Stimulated activated CD4-positive, alpha-beta T cell treated with anti-CD3 and anti-CD28 coated beads, Interleukin-4, amount 100 ng/mL, for 24 hours (primary cell): ENCODE measurements around the gene LRIG1.

Source experiments
- DNase-seq: peaks from one replicate; pipeline ENCODE4 v3.0.0-alpha.2; 2020

The LRIG1 gene

DNA sequence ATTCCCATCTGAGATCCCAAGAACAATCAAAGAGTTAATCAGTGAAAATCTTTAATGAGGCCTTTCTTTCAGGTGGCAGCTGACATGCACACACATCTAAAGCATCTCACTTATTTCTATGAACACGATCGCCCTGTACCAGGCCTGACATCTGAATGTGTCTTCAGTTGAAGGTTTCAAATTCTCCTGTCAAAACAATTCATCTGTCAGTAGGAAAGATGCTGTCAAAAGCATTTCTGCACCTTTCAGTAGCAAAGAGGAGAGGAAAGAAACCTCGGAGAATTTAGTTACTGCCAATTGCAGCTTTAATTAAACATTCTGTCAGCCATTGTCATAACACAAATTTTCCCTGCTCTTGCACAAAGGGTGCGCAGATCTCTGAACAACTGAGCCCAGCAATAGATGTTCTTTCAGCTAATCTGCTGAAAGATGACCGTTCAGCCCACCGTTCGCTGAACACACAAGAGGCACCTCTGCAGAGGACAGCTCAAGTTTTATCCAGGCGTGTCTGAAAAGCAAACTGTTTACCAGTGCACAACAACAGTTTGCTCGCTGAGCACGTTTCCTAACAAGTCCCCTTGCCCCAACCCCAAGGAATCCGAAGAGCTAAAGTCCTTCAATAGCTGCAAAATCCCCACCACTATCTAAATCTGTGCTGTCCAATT is 34.1 kb downstream of the LRIG1 start:
- DNase-seq: no peak

DNA sequence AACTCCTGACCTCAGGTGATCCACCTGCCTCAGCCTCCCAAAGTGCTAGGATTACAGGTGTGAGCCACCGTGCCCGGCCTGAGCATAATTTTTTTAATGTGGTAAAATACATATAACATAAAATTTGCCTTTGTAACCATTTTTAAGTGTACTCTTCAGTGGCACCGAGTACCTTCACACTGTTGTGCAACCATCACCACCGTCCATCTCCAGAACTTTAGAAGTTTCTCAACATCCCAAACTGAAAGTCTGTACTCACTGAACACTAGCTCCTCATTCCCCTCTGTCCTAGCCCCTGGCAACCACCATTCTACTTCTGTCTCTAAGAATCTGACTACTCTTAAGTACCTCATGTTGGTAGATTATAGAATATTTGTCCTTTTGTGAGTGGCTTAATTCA is 35.2 kb downstream of the LRIG1 start:
- DNase-seq: no peak

DNA sequence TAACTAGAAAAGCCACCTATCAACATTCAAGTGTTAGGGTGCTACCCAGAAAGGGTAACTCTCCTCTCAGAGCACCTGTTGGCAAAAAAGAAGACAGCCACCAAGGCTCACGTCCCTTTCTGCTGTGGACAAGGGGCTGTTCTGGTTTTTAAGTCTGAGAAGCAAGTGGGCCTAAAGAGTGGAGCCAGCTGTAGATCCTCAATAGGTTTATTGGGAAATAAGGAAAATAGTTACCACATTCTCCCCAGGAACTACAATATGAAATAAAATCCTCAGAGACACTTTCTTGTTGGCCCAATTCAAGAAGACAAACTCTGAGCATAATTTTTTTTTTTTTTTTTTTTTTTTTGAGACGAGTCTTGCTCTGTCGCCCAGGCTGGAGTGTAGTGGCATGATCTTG is 35.8 kb downstream of the LRIG1 start:
- no peak for DNase-seq

DNA sequence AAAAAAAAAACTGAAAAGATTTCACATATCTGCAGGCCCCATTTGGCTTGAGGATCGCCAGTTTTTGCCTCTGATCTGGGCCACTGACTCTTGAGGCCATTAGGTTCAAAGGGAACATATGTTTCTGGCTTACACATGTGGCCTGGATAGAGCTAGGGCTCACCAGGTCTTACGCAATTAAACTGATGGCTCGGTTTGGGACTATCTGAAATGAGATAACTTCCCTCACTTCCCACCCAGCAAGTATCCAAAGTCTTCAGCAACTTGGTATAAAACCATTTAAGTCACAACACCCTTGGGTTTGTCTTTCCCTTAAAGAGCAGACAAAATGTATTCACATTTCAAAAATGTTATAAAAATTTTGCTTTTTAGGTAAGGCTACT is 36.3 kb downstream of the LRIG1 start:
- DNase-seq: no peak

DNA sequence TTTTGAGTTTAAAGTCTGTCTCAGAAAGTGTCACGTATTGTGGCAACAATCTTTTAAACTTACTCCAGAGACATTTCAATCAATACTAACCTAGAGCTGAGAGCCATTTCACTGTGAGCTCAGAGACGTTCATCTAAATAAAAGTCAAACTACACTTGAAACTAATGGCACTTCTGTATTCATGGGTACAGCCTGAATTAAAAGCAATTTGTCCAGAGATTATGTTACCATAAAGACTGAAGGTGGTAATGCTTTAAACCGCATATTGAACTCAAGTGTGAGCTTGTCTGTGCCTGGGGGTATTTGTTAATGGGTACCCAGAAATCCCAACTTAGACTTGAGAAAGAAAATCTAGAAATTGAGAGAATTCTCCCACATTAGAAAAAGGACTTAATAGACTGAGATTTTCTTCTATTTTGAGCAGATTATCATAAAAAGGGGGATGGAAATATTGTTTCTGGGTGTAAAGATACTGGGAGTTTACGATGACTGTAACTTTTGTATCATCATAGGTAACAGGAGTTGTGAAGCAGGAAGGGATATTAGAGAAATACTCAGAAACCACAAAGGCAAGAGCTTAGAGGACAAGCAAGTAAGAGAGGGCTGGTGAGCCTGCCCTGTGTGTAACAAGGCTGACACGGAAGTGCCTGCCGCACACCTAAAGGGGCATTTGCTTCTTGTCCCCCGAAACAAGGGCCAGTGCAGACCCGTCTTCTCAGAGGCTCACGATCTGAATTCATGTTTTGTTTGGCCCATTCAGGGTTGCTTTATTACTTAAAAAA is 36.9 kb downstream of the LRIG1 start:
- DNase-seq: no peak

DNA sequence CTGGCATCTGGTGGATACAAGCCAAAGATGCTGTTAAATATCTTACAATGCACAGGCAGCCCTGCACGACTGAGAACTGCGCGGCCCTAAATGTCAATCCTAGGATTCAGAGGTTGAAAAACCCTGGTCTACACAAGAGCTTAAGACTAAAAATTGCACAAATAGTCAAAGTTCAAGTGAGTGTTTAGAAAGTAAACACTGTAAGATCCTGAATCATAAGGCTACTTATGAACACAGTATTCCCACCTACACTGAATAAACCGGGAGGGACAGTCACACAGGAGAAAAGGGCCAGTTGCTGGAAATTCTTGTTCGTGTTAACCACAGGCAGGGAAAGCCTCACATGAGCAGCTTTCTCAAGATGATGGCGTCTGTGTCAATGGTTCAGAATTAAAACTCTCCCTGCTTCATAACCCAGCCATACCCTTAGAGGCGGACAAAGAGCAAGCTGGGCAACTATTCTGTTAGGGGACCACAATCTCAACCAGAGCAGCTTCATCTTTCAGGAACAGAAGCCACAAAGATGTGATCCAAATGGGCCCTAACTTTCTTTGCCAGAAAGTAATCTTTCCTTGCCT is 37.7 kb downstream of the LRIG1 start:
- DNase-seq: no peak

DNA sequence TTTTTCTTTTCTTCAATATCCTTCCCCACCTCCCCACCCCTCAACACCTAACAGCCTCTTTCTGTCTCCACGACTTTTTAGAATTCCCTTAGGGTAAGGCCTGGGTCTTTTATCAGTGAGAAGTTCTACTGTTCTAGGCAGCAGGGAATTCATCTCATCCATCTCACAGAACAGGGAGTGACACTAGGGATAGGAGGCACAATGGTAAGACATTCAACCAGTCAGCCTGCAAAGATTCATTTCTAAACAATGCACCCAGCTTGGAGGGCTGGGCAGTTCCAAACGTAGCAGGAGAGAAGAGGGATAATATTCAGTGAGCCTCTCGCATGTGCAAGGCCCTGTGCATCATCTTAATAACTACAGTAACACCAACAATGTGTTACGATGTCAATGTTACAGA is 43.6 kb downstream of the LRIG1 start:
- DNase-seq: no peak

DNA sequence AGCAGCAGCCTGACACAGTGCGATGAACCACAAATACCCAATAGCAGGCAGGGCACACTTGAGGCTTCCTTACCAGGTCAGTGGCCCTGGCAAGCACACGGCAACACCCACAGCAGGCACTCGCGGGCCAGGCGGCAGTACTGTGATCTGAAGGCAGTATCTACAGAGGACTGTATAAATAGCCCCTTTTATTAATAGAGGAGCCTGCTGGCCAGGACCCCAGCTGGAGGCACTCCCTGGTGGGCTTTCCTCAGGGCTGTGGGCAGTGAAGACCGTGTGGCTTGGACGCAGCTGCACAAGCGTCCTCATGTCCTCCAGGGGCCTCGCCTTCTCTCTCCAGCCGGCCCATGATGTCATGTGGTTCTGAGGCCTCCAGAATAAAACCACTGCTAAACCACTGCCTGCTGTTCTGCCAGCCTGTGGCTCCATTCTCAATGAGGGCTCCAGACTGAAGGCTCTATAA is 44.1 kb downstream of the LRIG1 start:
- no peak for DNase-seq

DNA sequence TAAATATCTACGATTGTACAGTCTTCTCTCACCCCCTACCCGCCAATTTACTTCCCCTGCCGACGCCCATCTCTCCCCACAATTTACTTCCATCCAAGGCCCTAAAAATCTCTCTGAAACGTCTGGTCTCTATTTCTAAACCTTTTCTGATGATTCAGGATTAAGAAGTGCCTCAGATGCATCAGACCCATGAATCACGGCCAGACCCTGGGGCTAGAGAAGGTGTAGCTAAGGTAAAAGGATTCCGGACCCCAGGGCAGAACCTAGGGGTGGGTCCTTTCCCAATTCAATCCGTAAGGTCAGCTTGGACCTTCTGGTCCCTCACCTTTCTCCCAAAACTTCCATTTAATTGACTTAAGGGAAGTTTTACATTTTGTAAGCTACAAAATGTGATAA is 46.4 kb downstream of the LRIG1 start:
- no peak for DNase-seq

DNA sequence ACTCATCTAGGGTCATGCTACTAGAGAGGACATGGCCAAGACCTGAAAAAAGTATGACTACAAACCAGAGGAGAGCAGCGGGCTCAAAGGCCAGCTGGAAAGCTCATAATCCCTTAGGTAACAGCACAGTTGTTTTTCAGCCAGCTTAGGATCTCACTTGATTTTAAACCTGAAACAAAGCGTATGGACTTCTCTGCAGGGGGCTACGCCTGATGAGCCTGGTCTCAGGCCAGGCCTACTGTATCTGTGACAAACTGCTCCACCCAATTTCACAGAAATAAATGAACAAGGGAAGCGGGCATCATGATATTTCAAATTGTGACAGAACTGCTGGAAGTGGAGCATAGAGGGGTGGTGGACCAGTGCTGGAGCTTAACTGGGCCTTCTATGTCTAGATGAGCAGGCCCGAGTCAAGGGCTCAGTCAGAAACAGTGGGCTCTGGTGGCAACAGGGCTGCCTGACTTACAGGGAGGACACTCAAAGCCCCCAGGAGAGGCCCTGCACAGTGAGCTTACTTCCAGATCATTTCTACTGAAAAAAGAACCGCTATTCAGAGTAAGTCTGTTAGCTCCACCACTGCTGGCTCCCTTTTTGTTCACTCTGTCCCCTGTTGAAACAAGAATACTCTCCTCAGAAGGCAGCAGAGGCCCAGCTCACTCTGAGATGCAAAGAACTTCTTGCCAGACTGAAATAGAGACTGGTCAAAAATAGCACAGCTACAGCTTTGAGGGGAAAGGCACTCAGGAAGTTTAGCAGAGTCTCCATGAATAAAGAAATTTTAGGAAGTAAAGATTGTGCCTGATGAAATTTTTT is 47.0 kb downstream of the LRIG1 start:
- no peak for DNase-seq

DNA sequence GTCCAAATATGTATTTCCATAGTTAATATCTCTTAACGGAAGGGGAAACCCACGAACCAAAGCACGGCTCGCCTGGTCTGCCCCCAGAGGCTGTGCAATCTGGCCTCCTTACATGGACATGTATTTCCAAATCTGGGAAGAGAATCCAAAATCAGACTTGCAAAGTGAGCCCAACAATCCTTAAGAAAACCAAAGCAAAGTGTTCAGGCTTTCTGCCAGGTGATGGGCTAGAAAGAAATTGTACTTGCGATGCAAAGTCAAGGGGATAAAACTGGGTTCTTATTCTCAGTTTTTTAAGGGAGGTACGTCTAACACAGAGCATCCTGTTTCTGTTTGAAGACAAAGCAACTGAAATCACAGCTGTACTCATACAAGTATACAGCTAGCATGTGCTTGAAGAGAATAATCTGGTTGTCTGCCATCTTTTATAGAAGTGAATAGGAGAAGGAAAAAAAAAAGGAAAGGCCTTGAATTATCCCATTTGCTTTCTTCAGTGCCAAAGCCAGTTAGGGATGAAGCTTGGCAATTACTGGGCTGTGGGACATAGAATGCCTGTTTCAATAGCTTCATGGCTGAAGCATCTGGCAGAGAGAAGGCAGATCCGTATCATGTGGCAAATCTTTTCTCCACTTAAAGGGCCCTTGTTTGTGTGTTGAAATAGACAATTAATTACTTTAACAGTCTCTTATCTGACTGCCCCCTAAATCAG is 48.4 kb downstream of the LRIG1 start:
- no peak for DNase-seq

DNA sequence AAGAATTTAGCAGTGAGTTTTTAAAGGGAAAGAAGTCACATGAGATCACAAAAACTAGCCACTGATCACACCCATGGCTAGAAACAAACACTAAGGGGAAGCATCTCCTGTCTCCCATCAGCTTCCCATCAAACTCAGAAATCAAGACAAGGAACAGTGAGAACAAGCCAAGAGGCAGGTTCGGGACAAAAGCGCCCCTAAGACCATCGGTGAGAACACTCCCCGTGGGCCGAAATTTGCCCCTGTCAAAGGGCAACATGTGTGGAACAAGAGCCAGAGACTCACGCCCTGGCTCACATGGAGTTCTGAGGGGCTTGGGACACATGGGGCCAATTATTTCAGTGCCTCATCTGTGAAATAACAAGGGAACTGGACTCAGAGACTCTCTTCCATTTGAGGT is 49.1 kb downstream of the LRIG1 start:
- DNase-seq: no peak

DNA sequence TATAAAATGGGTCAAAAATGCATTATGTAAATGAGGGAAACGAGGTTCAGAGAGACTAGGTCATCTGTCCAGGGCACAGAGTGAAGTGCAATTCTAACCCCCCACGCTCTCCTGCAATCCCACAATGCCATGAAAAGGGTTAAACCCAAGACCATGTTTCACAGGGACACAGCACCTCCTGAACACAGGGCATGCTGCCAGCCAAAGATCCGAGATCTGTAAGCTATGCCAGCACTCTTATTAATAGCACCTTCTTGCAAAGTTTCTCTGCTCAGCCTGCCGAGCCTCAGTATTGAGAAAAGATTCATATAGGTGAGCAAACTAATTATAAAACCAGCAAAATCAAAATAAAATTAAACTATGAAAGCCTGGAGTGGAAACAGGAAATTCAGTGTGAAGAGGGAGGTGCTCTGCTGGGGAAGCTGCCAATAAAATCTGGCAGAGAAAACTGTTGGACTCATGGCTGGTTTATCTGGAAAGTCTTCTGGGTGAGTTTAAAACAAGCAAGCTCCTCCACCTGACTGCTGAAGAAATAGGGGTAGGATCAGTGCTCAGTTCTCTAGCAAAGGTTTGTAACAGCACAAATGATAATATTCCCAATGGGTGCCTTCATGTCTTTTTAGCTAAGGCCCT is 50.3 kb downstream of the LRIG1 start:
- no peak for DNase-seq

DNA sequence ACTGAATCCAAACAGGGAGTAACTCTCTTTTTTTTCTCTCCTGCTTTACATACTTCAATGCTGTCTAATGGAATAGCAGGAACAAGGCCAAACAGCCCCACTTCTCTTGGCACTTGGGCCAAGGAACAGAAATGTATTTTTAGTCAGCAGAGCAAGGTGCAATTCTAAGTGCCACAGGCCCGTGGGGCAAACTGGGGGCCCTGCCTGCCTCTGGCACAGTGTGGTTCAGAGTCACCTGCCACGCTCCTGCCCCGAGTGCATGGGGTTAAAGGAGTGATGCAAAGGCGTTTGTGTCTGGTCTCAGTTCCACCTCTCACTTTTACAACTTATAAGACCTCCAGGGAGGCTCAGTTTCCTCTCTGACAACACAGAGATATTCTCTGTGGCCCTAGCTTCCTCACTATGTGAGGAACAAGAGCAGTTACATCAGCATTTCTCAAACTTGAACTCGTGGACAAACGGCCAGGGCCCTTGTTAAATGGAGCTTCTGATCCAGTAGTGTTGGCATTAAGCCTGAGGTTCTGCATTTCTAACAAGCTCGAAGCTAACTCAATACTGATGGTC is 51.3 kb downstream of the LRIG1 start:
- no peak for DNase-seq

DNA sequence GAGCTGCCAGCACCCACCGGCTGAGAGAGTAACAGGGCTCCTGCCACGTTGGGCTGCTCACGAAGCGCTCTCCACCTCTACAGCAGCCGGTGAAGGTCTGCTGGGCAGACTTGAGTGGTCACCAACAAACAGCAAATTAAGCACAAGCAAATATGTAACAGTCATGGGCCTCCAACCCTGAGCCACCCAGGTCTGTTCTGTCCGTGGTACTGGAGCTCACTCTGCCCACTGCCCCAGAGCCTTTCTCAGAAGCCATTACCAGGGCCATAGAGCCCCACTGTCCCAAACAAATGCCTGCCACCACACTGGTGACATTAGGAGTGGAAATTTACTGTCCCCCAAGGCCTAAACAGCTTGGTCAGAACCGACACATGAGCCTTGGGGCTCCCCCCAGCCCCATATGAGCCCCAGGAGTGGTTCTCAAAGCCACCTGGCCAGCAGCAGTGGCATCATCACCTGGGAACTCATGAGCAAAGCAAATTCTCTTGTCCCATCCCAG is 56.6 kb downstream of the LRIG1 start:
- DNase-seq: no peak

DNA sequence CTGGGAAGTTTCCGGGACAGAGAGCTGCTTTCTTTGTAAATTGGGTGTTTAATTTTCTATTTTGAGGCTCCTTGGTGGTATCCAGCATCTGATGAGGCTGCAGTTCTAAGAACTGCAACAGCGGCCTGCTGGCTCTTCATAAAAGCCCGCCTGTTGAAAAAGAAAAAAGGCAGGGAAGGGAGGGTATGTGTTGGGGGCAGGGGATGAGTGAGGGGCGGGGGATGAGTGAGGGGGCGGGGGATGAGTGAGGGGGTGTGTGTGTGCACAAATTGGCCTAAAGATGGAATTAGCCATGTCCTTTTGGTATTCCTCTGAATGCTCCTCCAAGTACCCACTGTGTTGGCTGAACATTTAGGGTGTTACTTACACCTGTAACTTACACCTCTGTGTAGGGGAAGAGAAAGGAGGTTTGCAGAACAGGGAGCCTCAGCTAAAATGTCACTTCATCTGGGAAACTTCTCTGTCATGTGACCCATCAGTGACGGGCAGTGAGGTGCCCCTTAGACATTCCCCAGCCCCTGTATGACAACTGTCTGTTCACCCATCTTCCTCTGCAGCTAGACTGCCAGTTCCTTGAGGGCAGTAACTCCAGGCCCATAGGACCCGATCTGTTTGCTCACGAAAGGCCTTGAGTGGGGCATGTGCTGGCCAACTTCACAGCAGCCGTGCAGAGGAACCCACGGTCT is 57.6 kb downstream of the LRIG1 start:
- DNase-seq: no peak

DNA sequence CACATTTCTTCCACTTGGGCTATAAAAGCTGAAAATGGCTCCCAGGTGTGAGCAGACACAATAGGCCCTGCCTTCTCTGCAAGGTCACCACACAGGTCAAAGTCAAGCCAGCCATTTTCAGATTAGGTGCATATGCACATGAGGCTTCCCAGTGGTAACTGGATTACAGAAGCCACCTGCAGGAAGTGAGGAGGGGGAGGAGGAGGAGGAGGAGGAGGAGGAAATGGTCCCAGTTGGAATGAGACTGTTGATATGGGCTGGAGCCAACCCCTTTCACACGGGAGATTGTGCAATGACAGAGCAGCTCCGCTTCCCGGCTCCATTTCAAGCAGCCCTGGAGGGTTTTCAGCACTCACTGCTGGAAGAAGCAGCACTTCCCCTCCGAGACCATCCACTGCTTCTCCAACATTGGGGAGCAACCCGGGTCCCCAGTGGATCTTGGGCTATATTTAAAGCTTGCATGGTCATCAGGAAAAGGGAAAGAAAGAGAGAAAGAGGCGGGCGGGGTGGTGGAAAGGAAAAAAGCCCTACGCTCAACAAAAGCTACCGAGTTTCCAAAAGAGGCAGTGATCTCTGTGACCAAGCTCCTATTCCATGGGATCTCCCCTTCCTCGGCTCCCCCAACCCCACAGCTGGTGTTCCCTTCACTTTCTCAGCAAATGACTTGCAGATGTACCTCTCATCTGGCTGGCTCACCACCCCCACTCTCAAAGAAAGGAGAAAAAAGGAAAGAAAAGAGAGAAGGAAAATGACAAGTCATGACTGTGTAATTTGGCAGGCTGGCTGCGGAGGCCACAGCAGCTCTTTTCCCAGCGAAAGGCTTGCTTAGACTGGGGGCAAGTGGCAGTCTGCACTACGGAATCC is 58.3 kb downstream of the LRIG1 start:
- DNase-seq: no peak

DNA sequence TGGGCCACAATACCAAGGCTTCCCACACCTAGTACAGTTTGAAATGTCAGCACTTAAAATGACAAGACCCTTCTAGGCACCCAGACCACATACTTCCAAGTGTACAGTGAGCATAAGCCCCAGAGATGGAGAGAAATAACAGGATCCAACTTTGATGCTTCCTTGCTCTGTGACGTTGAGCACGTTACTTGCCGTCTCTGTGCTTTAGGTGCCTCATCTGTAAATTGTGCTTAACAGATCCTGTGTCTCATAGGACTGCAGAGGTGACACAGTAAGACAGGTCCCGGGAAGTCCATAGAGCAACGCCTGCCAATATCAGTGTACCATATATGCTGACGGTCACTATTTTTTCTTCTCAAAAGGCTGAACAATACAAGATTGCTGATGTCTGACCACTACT is 59.1 kb downstream of the LRIG1 start:
- DNase-seq: no peak

DNA sequence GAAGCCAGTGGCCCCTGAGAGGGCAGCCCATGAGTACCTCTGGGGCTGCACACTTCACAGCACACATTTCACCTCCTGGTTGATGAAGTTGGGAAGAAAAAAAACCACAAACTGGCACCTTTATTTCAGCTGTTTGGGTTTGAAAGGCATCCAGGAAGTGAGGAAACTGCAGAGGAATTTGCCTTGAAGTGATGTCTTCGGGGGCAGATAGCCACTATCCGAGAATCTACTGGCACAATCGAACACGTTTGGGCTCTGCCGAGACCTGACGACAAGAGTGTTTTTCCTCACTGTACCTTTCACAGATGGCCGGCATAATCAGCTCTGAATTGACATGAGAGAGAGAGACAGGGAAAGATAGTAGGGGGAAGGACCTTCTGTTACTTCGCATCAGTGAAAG is 59.7 kb downstream of the LRIG1 start:
- no peak for DNase-seq

DNA sequence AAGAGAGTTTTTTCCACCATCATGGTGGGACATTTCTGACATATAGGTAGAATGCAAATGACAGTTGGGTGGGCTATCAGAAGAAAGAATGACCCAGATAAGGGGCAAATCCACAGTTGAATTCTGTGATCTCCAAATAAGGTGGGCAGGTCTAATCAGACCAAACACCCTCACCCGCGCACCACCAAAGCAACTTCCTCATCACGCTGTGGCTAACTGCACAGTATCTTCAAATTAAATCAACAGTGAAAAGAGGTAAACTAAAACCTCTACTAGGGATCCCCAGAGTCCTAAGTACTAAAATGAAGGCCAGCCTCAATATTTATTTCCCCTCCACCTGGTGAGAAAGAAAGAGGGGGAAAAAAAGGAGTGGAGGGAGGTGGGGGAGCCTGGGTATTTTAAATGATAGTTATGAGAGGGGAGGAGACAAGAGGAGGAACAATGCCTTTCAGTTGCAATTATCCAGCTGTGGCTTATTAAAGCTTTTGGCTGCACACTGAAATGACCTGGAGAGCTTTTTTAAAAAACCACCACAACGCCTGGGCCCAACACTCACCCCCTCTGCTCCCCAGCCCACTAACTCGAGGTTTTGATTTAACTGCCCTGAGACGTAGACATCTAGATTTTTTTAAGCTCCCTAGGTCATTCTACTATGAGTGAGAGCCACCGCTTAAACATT is 61.0 kb downstream of the LRIG1 start:
- no peak for DNase-seq
